AG10803 (cell line): Measurements from ENCODE around the gene VWA2.
A peak's percentile ranks its signal among the peaks of the same experiment; 100 is the strongest.

ENCODE experiments used
- DNase-seq: peaks from one replicate; pipeline ENCODE4 v3.0.0; 2010; ENCODE audit warnings: low read depth
- H3K4me3 ChIP-seq: 2 replicates; pipeline ENCODE4 v1.5.1; 2011; ENCODE audit warnings: mild to moderate bottlenecking, low read length, control low read depth
- CTCF ChIP-seq: conservative IDR thresholded peaks from 2 replicates; pipeline ENCODE4 v1.5.1; 2011; ENCODE audit warnings: mild to moderate bottlenecking, low read length, control low read depth, inconsistent platforms

The VWA2 gene

GRCh38 chr10:114307731-114308130, 68.7 kb downstream of the VWA2 start:
- no peak for TF ChIP-seq CTCF
- H3K4me3 ChIP-seq, result no peak overlapping the region
- DNase-seq, result no peak

- no peak overlapping the region for H3K4me3 ChIP-seq
- TF ChIP-seq CTCF, result no peak
- DNase-seq, result peak; percentile 47
Measured at GRCh38 chr10:114308531-114309363, 69.7 kb downstream of the VWA2 start.

GRCh38 chr10:114309364-114309651, 70.3 kb downstream of the VWA2 start:
- no peak for TF ChIP-seq CTCF
- H3K4me3 ChIP-seq, result no peak overlapping the region
- no peak for DNase-seq

- no peak for TF ChIP-seq CTCF
- no peak overlapping the region for H3K4me3 ChIP-seq
- no peak for DNase-seq
Measured at GRCh38 chr10:114310346-114310745, 71.3 kb downstream of the VWA2 start.

- no peak for TF ChIP-seq CTCF
- H3K4me3 ChIP-seq, result no peak overlapping the region
- DNase-seq, result no peak
Measured at GRCh38 chr10:114311023-114311422, 72.0 kb downstream of the VWA2 start.

- no peak for DNase-seq
- no peak overlapping the region for H3K4me3 ChIP-seq
- no peak for TF ChIP-seq CTCF
Measured at GRCh38 chr10:114311496-114312209, 72.6 kb downstream of the VWA2 start.

GRCh38 chr10:114313139-114313538, 74.1 kb downstream of the VWA2 start:
- no peak for DNase-seq
- no peak for TF ChIP-seq CTCF
- no peak overlapping the region for H3K4me3 ChIP-seq
